ENCODE data around the gene GPR148.

DNA sequence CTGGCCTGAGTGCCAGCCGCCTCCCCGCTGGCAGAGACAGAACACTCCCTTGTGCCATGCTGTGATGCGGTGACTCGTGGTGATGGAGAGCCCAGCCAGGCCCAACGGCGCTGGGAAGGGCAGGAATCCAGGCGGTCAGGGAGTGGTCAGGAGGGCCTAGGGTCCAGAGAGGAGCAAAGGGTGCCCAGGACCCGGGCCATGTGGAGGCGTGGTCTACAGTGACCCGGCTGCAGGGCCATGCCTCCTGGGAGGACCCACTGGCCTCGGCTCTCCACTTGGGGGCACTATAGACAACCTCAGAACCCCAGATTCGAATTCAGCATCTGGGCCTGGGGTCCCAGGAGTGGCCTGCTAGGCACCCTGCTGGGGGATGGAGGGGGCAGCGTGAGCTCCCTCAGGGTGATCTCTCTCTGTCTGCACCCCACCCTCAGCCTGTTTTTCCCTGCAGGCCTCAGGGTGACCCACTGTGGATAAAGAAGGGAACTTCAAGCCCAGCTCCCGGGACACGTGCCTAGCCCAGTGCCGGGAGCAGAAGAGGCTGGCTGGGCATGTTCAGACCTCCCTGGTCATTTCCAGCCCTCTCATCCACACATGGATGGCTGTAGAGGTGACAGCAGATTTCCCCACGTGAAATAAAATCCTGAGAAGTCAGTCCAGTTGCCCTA is 39.5 kb downstream of the GPR148 start:
- TF ChIP-seq, protein P1, sequence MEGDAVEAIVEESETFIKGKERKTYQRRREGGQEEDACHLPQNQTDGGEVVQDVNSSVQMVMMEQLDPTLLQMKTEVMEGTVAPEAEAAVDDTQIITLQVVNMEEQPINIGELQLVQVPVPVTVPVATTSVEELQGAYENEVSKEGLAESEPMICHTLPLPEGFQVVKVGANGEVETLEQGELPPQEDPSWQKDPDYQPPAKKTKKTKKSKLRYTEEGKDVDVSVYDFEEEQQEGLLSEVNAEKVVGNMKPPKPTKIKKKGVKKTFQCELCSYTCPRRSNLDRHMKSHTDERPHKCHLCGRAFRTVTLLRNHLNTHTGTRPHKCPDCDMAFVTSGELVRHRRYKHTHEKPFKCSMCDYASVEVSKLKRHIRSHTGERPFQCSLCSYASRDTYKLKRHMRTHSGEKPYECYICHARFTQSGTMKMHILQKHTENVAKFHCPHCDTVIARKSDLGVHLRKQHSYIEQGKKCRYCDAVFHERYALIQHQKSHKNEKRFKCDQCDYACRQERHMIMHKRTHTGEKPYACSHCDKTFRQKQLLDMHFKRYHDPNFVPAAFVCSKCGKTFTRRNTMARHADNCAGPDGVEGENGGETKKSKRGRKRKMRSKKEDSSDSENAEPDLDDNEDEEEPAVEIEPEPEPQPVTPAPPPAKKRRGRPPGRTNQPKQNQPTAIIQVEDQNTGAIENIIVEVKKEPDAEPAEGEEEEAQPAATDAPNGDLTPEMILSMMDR (optimal IDR thresholded peaks at IDR 0.05 in 1 of 3, IDR thresholded peaks at IDR 0.05 in 1 of 3, conservative IDR thresholded peaks at IDR 0.05 in 1 of 3; ENCODE audit: extremely low read depth in 1 of 3, insufficient read depth in 2 of 3, low read length in 3 of 3): peak in 2 of 3 experiments; percentile 16 to 25
- TF ChIP-seq EZH2 (IDR thresholded peaks at IDR 0.05; ENCODE audit: low read length): no peak
